NCI-H1694 (cell line): ENCODE results near the gene CACNA2D3.

Experiments
- DNase-seq: peaks from one replicate; lab custom pipeline; 2025; lab: John Stamatoyannopoulos, UW

CACNA2D3 gene

DNA sequence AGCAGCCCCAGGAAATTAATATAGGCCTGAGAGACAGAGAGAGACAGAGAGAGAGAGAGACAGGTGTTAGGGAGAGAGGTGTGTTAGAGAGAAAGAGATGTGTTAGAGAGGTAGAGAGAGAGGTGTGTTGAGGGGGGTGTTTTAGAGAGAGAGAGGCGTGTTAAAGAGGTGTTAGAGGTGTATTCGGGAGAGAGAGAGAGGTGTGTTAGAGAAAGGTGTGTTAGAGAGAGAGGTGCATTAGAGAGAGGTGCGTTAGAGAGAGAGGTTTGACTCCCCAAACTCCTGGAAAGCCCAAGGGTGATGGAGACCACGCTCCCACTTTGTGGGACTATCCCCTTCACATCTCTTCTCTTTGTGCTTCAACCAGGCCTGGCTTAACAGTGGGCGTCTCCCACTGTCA, 95.5 kb downstream of the CACNA2D3 start:
- DNase-seq = no peak

- DNase-seq = no peak
Measured at GRCh38 chr3:54222316-54222715, 100.0 kb downstream of the CACNA2D3 start.

DNA sequence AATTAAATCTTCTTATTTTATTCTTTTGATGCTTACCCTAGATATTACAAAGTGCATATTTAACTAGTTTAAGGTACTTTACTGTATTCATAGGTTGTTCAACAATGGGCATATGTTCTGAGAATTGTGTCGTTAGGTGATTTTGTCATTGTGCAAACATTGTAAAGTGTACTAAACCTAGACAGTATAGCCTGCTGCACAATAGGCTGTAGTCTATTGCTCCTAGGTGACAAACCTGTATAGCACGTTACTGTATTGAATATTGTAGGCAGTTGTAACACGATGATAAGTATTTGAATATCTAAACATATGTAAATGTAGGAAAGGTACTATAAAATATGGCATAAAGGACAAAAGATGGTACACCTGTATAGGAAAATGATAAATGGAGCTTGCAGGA, 100.7 kb downstream of the CACNA2D3 start:
- DNase-seq = no peak

DNA sequence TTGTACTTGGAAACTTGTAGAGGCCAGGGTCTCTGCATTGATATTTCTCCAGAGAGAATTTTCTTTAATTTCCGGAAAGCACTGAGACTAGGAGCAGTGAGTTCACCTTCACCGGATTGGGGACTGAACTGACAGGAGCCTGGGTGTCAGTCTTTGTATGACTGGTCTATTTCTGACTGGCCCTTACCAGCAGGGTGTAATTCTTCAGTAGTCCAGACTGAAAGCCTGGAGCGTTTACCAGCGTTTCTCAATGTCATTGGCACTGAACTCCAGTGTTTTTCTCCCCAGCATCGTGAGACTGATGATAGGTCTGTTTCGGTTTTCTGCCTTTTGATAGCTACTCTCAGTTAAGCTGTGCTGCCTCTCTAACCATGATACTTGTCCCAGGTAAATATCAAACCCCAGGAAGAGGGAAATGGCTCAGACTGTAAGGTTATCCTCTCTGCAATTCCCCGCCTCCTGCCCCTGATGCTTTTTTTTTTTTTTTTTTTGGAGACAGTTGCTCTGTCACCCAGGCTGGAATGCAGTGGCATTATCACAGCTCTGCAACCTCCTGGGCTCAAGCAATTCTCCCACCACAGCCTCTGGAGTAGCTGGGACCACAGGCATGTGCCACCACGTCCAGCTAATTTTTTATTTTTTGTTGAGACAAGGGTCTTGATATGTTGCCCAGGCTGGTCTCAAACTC, 103.6 kb downstream of the CACNA2D3 start:
- no peak for DNase-seq

DNA sequence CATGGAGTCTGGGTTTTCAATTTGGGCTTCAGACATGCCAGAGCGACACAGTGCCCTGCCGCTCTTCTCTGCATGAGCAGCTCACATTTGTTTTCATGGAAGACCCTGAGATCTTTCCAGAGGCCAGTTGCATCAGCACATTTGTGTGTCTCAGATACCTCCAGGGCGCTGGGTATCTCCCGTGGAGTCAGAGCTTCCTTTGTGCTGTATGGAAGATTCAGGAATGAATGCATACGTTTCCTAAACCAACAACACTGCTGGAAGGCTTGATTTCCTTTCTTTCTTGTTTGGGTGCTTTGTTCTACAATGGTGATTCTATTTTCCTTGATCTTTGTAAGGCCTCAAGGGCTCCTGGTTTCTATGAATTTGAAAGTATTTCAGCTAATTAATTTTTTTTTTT, 106.5 kb downstream of the CACNA2D3 start:
- DNase-seq = no peak

GRCh38 chr3:54232618-54233017, 110.3 kb downstream of the CACNA2D3 start:
- DNase-seq = no peak

- DNase-seq = no peak
Measured at GRCh38 chr3:54235998-54236397, 113.6 kb downstream of the CACNA2D3 start.

DNA sequence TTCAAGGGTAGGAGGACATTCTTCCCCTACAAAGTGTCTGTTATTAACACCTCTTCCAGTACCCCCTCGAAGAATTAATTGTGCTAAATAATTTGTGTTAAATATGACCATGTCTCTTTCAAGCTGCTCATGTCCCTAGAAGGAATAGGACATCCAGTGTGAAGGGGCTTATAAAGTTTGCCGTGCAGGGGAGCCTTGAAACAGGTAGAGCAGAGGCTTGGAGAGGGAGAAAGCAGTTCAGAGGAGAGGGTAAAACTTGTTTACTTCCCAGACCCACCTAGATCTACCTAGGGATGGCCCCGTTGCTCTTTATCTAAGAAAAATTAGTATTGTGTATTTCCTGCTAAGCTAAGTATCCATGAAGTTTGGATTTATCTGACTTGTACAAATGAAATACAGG, 114.8 kb downstream of the CACNA2D3 start:
- DNase-seq = no peak

GRCh38 chr3:54237788-54238502, 115.6 kb downstream of the CACNA2D3 start:
- DNase-seq = no peak

DNA sequence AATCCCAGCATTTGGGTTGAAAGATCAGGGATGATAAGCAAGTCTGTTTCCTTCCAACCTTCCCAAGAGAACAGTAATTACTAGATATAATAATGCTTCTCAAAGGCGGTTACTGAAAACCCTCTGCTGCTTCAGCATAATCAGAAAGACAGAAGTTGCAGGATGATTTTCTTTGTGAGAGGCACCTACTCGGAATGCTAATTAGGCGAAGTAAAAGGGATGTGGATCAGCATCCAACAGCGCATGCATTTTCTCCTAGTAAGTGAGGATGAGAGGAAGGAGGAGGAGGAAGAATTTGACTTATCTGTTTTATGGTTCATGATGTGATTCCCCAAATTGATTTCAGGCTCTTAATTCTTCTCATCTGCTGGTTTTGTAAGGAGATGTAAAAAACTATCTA, 118.0 kb downstream of the CACNA2D3 start:
- DNase-seq = no peak

- DNase-seq = no peak
Measured at GRCh38 chr3:54243056-54243931, 120.9 kb downstream of the CACNA2D3 start.

GRCh38 chr3:54243960-54244682, 121.8 kb downstream of the CACNA2D3 start:
- no peak for DNase-seq

GRCh38 chr3:54251705-54252104, 129.4 kb downstream of the CACNA2D3 start:
- no peak for DNase-seq

GRCh38 chr3:54257125-54257720, 134.9 kb downstream of the CACNA2D3 start:
- no peak for DNase-seq

- no peak for DNase-seq
Measured at GRCh38 chr3:54259636-54260035, 137.3 kb downstream of the CACNA2D3 start.

DNA sequence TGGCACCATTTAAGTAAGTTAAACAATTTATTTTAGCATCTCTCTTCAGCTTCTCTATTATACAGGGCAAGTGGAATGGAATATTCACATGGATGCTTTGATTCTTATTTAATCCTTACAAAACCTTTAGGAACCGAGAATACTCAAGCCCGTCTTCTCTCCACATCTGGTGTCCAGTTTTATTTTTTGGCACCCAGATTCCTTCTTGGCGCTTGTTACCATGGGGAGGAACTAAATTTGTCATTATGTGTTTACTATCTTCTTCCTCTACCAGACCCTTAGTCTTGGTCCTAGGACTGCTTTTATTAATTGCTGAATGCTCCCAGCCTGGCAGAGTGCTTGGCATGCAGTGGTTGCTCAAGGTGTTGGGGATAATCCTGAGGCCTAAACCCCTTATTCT, 138.8 kb downstream of the CACNA2D3 start:
- DNase-seq = no peak

GRCh38 chr3:54262541-54262940, 140.2 kb downstream of the CACNA2D3 start:
- DNase-seq = no peak

- no peak for DNase-seq
Measured at GRCh38 chr3:54262946-54263345, 140.6 kb downstream of the CACNA2D3 start.

- DNase-seq = no peak
Measured at GRCh38 chr3:54264050-54264449, 141.7 kb downstream of the CACNA2D3 start.

GRCh38 chr3:54270816-54271526, 148.6 kb downstream of the CACNA2D3 start:
- DNase-seq = no peak

DNA sequence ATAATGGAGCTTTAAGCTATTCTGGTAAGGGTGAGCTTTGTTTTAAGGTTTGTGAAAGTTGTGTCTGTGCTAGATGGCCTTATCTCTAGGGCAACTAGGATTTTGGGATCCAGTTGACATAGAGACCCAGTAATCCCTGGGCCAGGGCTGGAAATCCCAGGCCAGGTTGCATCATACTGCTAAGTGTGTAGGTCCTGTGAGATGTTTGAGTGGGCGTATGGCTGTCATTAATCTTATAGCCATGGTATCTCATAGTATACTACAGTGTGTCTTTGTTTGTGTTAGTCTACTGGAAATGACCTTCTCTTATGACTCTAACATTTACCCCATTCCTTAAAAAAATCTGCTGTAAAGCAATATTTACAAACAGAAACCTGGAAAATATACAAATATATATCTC, 151.4 kb downstream of the CACNA2D3 start:
- no peak for DNase-seq
